Measurements from ENCODE around the gene TSPO. TPM values are rescaled to one million over a fixed set of nuclear protein-coding genes. Genes with fewer than 3 reads are reported as not detected.

The TSPO gene
- polyA plus RNA-seq, 1 of the 3 experiments (the other 2 are of a cell fraction) = 156 TPM

- ChIA-PET POLR2A (no interaction called here), CTCF (no interaction called here)
- 69% methylated on average over 15 of the region's 23 CpGs for WGBS (ENCODE audit: low lambda C conversion rate)
Measured at GRCh38 chr22:43206509-43207161, 55.3 kb downstream of the TSPO start.

More at GRCh38 chr22:43206509-43207161, 55.3 kb downstream of the TSPO start:
- no peak for DNase-seq
- Histone ChIP-seq H4K20me1 (ENCODE audit: insufficient read depth) (no peaks in the 10 kb centered on the region), H2AFZ (ENCODE audit: low read depth) (no peak overlapping the region), H3K27ac (ENCODE audit: low read depth in 2 of 2, low read length in 1 of 2) (no peak overlapping the region), H3K4me1 (ENCODE audit: control insufficient read depth in 1 of 2, insufficient read depth in 2 of 2, low read depth in 1 of 2, low read length in 1 of 2) (no peaks in the 10 kb centered on the region), H3F3A (replicated peaks; ENCODE audit: insufficient read depth) (no peaks in the 10 kb centered on the region), H3K9me3 (no peaks in the 10 kb centered on the region), H3K79me2 (ENCODE audit: insufficient read depth) (no peaks in the 10 kb centered on the region), H3K4me2 (no peak overlapping the region), H3K9ac (no peak overlapping the region), H3K4me3 (ENCODE audit: low read depth in 2 of 2, low read length in 1 of 2) (no peak overlapping the region), H3K9me2 (no peaks in the 10 kb centered on the region), H3K36me3 (replicated peaks in 1 of 2; ENCODE audit: control insufficient read depth in 1 of 2, insufficient read depth in 2 of 2, low read length in 1 of 2) (no peaks in the 10 kb centered on the region), H3K27me3 (ENCODE audit: insufficient read depth) (no peaks in the 10 kb centered on the region)
- TF ChIP-seq NFIC (IDR thresholded peaks at IDR 0.05; ENCODE audit: borderline replicate concordance) (no peak), FOXM1 (IDR thresholded peaks at IDR 0.05; ENCODE audit: low read depth) (no peak), FOSL2 (IDR thresholded peaks at IDR 0.05; ENCODE audit: borderline replicate concordance, low read depth) (no peak), GATA2 (CRISPR knock-in tag; IDR thresholded peaks at IDR 0.05) (no peak), TAF1 (IDR thresholded peaks at IDR 0.05; ENCODE audit: borderline replicate concordance, low read depth, low read length) (no peak), GABPA (IDR thresholded peaks at IDR 0.05; ENCODE audit: low read depth) (no peak), RAD21 (IDR thresholded peaks at IDR 0.05; ENCODE audit: low read length) (no peak), PBX3 (IDR thresholded peaks at IDR 0.05) (no peak), TCF12 (IDR thresholded peaks at IDR 0.05) (no peak), ELF1 (IDR thresholded peaks at IDR 0.05) (no peak), RCOR1 (IDR thresholded peaks at IDR 0.05; ENCODE audit: low read length) (no peak), TEAD4 (IDR thresholded peaks at IDR 0.05; ENCODE audit: borderline replicate concordance, insufficient read depth) (no peak), USF1 (IDR thresholded peaks at IDR 0.05; ENCODE audit: borderline replicate concordance, low read depth) (no peak), RFX5 (IDR thresholded peaks at IDR 0.05; ENCODE audit: low read length) (no peak)
- TF ChIP-seq, protein P1, sequence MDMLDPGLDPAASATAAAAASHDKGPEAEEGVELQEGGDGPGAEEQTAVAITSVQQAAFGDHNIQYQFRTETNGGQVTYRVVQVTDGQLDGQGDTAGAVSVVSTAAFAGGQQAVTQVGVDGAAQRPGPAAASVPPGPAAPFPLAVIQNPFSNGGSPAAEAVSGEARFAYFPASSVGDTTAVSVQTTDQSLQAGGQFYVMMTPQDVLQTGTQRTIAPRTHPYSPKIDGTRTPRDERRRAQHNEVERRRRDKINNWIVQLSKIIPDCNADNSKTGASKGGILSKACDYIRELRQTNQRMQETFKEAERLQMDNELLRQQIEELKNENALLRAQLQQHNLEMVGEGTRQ (IDR thresholded peaks at IDR 0.05; ENCODE audit: borderline replicate concordance, low read depth, low read length) = no peak
- TF ChIP-seq, protein P2, sequence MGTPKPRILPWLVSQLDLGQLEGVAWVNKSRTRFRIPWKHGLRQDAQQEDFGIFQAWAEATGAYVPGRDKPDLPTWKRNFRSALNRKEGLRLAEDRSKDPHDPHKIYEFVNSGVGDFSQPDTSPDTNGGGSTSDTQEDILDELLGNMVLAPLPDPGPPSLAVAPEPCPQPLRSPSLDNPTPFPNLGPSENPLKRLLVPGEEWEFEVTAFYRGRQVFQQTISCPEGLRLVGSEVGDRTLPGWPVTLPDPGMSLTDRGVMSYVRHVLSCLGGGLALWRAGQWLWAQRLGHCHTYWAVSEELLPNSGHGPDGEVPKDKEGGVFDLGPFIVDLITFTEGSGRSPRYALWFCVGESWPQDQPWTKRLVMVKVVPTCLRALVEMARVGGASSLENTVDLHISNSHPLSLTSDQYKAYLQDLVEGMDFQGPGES (IDR thresholded peaks at IDR 0.05; ENCODE audit: low read depth, low read length) = no peak
- TF ChIP-seq, protein P3, sequence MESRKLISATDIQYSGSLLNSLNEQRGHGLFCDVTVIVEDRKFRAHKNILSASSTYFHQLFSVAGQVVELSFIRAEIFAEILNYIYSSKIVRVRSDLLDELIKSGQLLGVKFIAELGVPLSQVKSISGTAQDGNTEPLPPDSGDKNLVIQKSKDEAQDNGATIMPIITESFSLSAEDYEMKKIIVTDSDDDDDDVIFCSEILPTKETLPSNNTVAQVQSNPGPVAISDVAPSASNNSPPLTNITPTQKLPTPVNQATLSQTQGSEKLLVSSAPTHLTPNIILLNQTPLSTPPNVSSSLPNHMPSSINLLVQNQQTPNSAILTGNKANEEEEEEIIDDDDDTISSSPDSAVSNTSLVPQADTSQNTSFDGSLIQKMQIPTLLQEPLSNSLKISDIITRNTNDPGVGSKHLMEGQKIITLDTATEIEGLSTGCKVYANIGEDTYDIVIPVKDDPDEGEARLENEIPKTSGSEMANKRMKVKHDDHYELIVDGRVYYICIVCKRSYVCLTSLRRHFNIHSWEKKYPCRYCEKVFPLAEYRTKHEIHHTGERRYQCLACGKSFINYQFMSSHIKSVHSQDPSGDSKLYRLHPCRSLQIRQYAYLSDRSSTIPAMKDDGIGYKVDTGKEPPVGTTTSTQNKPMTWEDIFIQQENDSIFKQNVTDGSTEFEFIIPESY (IDR thresholded peaks at IDR 0.05; ENCODE audit: borderline replicate concordance, low read depth) = no peak
- TF ChIP-seq, protein P4, sequence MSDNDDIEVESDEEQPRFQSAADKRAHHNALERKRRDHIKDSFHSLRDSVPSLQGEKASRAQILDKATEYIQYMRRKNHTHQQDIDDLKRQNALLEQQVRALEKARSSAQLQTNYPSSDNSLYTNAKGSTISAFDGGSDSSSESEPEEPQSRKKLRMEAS (IDR thresholded peaks at IDR 0.05; ENCODE audit: low read depth) = no peak

All from SK-N-SH (cell line).